Amniotic stem cell (primary cell): ENCODE data around the gene OGFOD3.
"Not testable (repeated sequence)": the region's sequence is repeated elsewhere in the genome, so short reads cannot be mapped to it uniquely, and the experiment has no call there.

Experiments used
- DNase-seq: peaks from one replicate; lab custom pipeline; 2025; lab: John Stamatoyannopoulos, UW

OGFOD3 gene

GRCh38 chr17:82351713-82352488 is 66.5 kb downstream of the OGFOD3 start:
- peak; percentile 61 for DNase-seq

- no peak for DNase-seq
Observed at GRCh38 chr17:82351254-82351712, 67.1 kb downstream of the OGFOD3 start.

GRCh38 chr17:82350182-82351030 is 68.0 kb downstream of the OGFOD3 start:
- DNase-seq: no peak

GRCh38 chr17:82349287-82349701 is 69.1 kb downstream of the OGFOD3 start:
- no peak for DNase-seq

GRCh38 chr17:82348866-82349265 is 69.5 kb downstream of the OGFOD3 start:
- DNase-seq: no peak

GRCh38 chr17:82348434-82348833 is 70.0 kb downstream of the OGFOD3 start:
- DNase-seq: no peak

- not testable (repeated sequence) for DNase-seq
Observed at GRCh38 chr17:82347994-82348393, 70.4 kb downstream of the OGFOD3 start.

GRCh38 chr17:82346342-82347300 is 71.8 kb downstream of the OGFOD3 start:
- no peak for DNase-seq

- DNase-seq: no peak
Observed at GRCh38 chr17:82345151-82345976, 73.0 kb downstream of the OGFOD3 start.

- no peak for DNase-seq
Observed at GRCh38 chr17:82344175-82344907, 74.0 kb downstream of the OGFOD3 start.

- DNase-seq: no peak
Observed at GRCh38 chr17:82343560-82343959, 74.8 kb downstream of the OGFOD3 start.

- no peak for DNase-seq
Observed at GRCh38 chr17:82342361-82343079, 75.9 kb downstream of the OGFOD3 start.

GRCh38 chr17:82339634-82340580 is 78.5 kb downstream of the OGFOD3 start:
- no peak for DNase-seq
